CD8-positive, alpha-beta memory T cell (primary cell): Measurements from ENCODE around the gene BTBD3. TPM values are rescaled to one million over a fixed set of nuclear protein-coding genes. Genes with fewer than 3 reads are reported as not detected.

ENCODE experiments used
- CTCF ChIA-PET: fragments of 350-600 bp; sonication (Branson Sonifier 250); formaldehyde crosslinking; loops from one replicate; lab custom pipeline; 2021; ENCODE audit warnings: antibody characterized with exemption; lab: Charles Lee
- POLR2A ChIA-PET: fragments of 350-600 bp; sonication (Branson Sonifier 250); formaldehyde crosslinking; loops from one replicate; lab custom pipeline; 2021; ENCODE audit warnings: antibody characterized with exemption; lab: Charles Lee
- DNase-seq, 5 donors: peaks; one replicate each; pipeline versions ENCODE4 v3.0.0 to v3.0.0-alpha.2; 2020 to 2022; ENCODE audit warnings: mixed read lengths in 1 of 5
- H3K27ac ChIP-seq: one replicate; pipeline ENCODE4 v1.7.0; 2013; ENCODE audit warnings: low read depth, mild to moderate bottlenecking, low read length, moderate library complexity
- H3K27me3 ChIP-seq: 2 replicates; pipeline ENCODE4 v1.7.0; 2013; ENCODE audit warnings: low read length, mild to moderate bottlenecking; ENCODE audit not compliant: insufficient read depth, poor library complexity, severe bottlenecking
- H3K36me3 ChIP-seq: 2 replicates; pipeline ENCODE4 v1.7.0; 2013; ENCODE audit warnings: mild to moderate bottlenecking, low read length, moderate library complexity; ENCODE audit not compliant: insufficient read depth
- H3K4me1 ChIP-seq: 2 replicates; pipeline ENCODE4 v1.7.0; 2013; ENCODE audit warnings: mild to moderate bottlenecking, low read length, moderate library complexity; ENCODE audit not compliant: insufficient read depth
- H3K4me3 ChIP-seq: 2 replicates; pipeline ENCODE4 v1.7.0; 2013; ENCODE audit warnings: mild to moderate bottlenecking, low read length
- H3K9me3 ChIP-seq: 2 replicates; pipeline ENCODE4 v1.7.0; 2013; ENCODE audit warnings: mild to moderate bottlenecking, low read length
- H3K27ac Mint-ChIP-seq, 8 donors: one replicate each; pipeline ENCODE4 v1.8.0; 2020 to 2021; ENCODE audit warnings: mixed read lengths in 8 of 8, mild to moderate bottlenecking in 6 of 8, inconsistent platforms in 3 of 8, moderate library complexity in 3 of 8
- H3K27me3 Mint-ChIP-seq, 2 donors: one replicate each; pipeline ENCODE4 v1.8.0; 2020 to 2021; ENCODE audit warnings: mixed read lengths in 2 of 2, mild to moderate bottlenecking in 1 of 2, moderate library complexity in 1 of 2
- H3K36me3 Mint-ChIP-seq, 3 donors: one replicate each; pipeline ENCODE4 v1.8.0; 2020 to 2021; ENCODE audit warnings: mixed read lengths in 3 of 3, inconsistent platforms in 1 of 3, mild to moderate bottlenecking in 1 of 3
- H3K4me1 Mint-ChIP-seq, 3 donors: one replicate each; pipeline ENCODE4 v1.8.0; 2020 to 2021; ENCODE audit warnings: mixed read lengths in 3 of 3, inconsistent platforms in 1 of 3, mild to moderate bottlenecking in 1 of 3
- H3K4me3 Mint-ChIP-seq, 7 donors: one replicate each; pipeline ENCODE4 v1.8.0; 2020 to 2021; ENCODE audit warnings: mixed read lengths in 7 of 7, mild to moderate bottlenecking in 6 of 7, moderate library complexity in 4 of 7, inconsistent platforms in 2 of 7
- H3K9me3 Mint-ChIP-seq, 5 donors: one replicate each; pipeline ENCODE4 v1.8.0; 2020 to 2022; ENCODE audit warnings: mixed read lengths in 5 of 5, mild to moderate bottlenecking in 3 of 5, moderate library complexity in 2 of 5, inconsistent platforms in 1 of 5
- polyA plus RNA-seq: library from polyadenylated mRNA; unstranded; fragments of 300-500 nt; fragmentation: Illumina TruSeq; gene quantifications from one replicate; pipeline ENCODE4 v1.2.3, GENCODE V29; 2021
- total RNA-seq, 2 experiments: library from RNA; stranded (reverse); gene quantifications; one replicate each; pipeline ENCODE4 v1.2.3, GENCODE V29; 2021

The BTBD3 gene
- total and polyA plus RNA-seq, 3 experiments from 2014 or later: 0.18 to 0.80 (median 0.37) TPM

DNA sequence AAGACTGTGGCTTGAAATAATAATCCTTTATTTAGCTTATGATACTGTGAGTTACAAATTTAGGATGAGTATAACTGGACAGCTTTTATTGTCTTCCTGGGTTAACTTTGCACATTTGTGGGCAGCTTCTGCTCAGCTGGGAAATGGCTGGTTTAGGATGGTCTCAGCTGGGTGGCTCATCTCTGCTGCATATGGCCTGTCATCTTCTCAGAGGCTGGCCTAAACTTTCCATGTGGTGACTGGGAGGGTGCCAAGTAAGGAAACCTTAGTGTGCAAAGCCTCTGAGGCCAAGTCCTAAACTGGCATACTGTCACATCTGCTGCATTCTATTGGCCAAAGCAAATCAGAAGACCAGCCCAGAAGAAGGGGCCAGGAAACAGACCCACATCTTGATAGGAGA is 40.2 kb downstream of the BTBD3 start:
- no peaks in the 10 kb centered on the region for H3K27me3 Mint-ChIP-seq
- Histone ChIP-seq H3K27me3 (no peaks in the 10 kb centered on the region), H3K9me3 (no peaks in the 10 kb centered on the region), H3K36me3 (no peaks in the 10 kb centered on the region), H3K27ac (no peak overlapping the region), H3K4me3 (no peak overlapping the region), H3K4me1 (no peaks in the 10 kb centered on the region)
- ChIA-PET CTCF (no interaction called here), POLR2A (no interaction called here)
- H3K27ac Mint-ChIP-seq: no peak overlapping the region
- no peak overlapping the region for H3K4me3 Mint-ChIP-seq
- no peak for DNase-seq
- H3K36me3 Mint-ChIP-seq: no peaks in the 10 kb centered on the region
- peaks cover 8 to 25% (median 16%) of the 10 kb centered on the region in 5 donors for H3K9me3 Mint-ChIP-seq
- H3K4me1 Mint-ChIP-seq: no peaks in the 10 kb centered on the region

DNA sequence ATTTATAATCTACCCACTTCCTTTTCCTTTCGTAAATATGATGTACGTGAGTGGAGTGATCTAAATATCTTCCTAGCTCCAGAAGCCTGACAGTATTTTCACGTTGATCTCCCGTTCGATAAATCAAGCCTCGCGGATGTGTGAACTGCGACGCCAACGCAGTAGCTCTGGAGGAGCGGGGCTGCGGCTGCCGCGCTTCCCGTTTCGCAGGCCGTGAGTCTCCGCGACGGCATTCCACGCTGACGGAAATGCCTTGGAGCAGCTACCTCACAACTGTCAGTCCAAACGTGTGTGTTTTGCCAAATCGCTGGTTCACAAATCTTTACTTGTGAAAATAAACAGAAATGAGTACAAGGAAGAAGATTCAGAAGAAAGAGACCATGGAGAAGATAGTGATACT is 41.2 kb downstream of the BTBD3 start:
- Mint-ChIP-seq H3K27me3 (no peaks in the 10 kb centered on the region), H3K4me3 (no peak overlapping the region), H3K27ac (no peak overlapping the region), H3K36me3 (no peaks in the 10 kb centered on the region), H3K9me3 (peaks cover 6 to 26% (median 13%) of the 10 kb centered on the region in 5 donors), H3K4me1 (no peaks in the 10 kb centered on the region)
- no peak overlapping the region for H3K27ac ChIP-seq
- no peaks in the 10 kb centered on the region for H3K4me1 ChIP-seq
- CTCF ChIA-PET: no interaction called here
- H3K4me3 ChIP-seq: no peak overlapping the region
- H3K27me3 ChIP-seq: no peaks in the 10 kb centered on the region
- no peaks in the 10 kb centered on the region for H3K9me3 ChIP-seq
- no peaks in the 10 kb centered on the region for H3K36me3 ChIP-seq
- POLR2A ChIA-PET: no interaction called here
- no peak for DNase-seq

DNA sequence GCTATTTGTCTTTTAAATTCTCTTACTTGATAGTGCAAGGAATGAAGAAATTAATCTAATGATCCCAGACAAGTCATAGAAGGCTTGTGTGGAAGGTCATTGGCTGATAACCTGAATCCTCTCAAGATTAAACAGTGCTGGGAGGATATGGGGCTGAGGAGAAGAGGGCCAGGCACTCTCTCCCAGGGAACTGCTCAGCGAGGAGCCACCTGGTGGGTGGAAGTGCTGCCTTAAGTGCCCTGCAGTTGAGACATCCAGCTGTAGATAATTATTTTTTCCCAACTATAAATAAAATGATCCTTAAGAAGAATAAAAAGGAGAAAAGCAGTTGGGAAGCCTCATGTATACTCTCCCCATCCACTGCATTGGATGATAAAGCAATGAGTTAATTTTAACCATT is 47.9 kb downstream of the BTBD3 start:
- Mint-ChIP-seq H3K4me1 (no peaks in the 10 kb centered on the region), H3K27me3 (peaks cover 0 to 1% of the 10 kb centered on the region in 2 donors), H3K9me3 (peaks cover 0 to 8% (median 3%) of the 10 kb centered on the region in 5 donors), H3K27ac (no peak overlapping the region), H3K4me3 (no peak overlapping the region), H3K36me3 (no peaks in the 10 kb centered on the region)
- H3K4me1 ChIP-seq: no peaks in the 10 kb centered on the region
- H3K27ac ChIP-seq: no peak overlapping the region
- no peak for DNase-seq
- ChIA-PET CTCF (no interaction called here), POLR2A (no interaction called here)
- H3K9me3 ChIP-seq: no peaks in the 10 kb centered on the region
- no peak overlapping the region for H3K4me3 ChIP-seq
- H3K36me3 ChIP-seq: no peaks in the 10 kb centered on the region
- H3K27me3 ChIP-seq: no peaks in the 10 kb centered on the region

DNA sequence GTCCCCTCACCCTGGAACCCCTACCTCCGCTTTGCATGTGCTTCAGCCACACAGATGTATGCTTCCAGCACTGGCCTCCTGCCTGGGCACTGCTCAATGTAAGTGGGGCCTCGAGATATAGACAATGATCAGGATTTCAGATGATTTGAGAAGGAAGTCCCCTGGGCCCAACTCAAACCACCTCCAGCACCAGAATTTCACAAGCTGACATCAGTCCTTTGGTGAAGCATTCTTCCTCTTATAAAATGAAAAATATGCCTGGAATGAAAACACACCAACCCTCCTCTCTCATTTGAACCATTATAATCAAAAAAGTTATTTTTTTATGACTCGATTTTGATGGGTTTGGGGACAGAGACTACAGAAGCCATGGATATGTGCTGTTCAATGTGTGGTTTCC is 48.5 kb downstream of the BTBD3 start:
- H3K4me3 ChIP-seq: no peak overlapping the region
- ChIA-PET POLR2A (no interaction called here), CTCF (no interaction called here)
- Mint-ChIP-seq H3K4me1 (no peaks in the 10 kb centered on the region), H3K27ac (no peak overlapping the region), H3K27me3 (peaks cover 0 to 1% of the 10 kb centered on the region in 2 donors), H3K9me3 (peaks cover 0 to 8% (median 3%) of the 10 kb centered on the region in 5 donors), H3K36me3 (no peaks in the 10 kb centered on the region), H3K4me3 (no peak overlapping the region)
- no peak for DNase-seq
- H3K27me3 ChIP-seq: no peaks in the 10 kb centered on the region
- H3K4me1 ChIP-seq: no peaks in the 10 kb centered on the region
- no peaks in the 10 kb centered on the region for H3K36me3 ChIP-seq
- no peak overlapping the region for H3K27ac ChIP-seq
- no peaks in the 10 kb centered on the region for H3K9me3 ChIP-seq

DNA sequence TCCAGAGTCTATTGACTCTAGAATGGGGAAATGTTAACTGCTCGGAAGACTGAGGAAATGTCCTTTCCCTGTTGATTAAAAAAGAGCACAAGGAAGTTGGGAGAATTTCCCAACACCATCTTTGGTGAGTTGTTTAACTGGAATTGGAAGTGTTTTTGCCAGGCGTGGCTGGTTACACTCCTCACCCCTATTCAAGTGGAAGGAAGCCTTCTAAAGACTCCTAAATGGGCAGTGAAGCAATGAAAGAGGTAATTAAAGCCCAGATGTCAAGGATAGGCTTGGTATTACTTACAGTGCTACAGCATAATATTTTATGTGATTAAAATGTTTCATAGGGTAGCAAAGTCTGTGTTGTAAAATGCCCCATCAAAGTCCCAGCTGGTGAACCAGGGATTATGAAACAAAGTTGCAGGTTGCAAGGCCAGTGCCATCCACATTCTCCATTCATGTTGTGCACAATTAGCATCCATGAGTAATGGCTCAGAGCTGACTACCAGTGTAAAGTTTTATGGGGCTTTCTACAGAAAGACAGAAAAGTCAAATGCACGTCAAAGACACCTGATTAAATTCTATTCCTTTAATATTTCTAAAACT is 52.6 kb downstream of the BTBD3 start:
- peaks cover 8 to 9% (median 8%) of the 10 kb centered on the region in 5 donors for H3K9me3 Mint-ChIP-seq
- Histone ChIP-seq H3K27me3 (no peaks in the 10 kb centered on the region), H3K27ac (no peak overlapping the region), H3K4me3 (no peak overlapping the region), H3K36me3 (no peaks in the 10 kb centered on the region), H3K4me1 (no peaks in the 10 kb centered on the region), H3K9me3 (no peaks in the 10 kb centered on the region)
- H3K36me3 Mint-ChIP-seq: no peaks in the 10 kb centered on the region
- no peak overlapping the region for H3K4me3 Mint-ChIP-seq
- POLR2A ChIA-PET: no interaction called here
- CTCF ChIA-PET: no interaction called here
- H3K27ac Mint-ChIP-seq: no peak overlapping the region
- no peaks in the 10 kb centered on the region for H3K4me1 Mint-ChIP-seq
- H3K27me3 Mint-ChIP-seq: peaks cover 0 to 1% of the 10 kb centered on the region in 2 donors
- no peak for DNase-seq

DNA sequence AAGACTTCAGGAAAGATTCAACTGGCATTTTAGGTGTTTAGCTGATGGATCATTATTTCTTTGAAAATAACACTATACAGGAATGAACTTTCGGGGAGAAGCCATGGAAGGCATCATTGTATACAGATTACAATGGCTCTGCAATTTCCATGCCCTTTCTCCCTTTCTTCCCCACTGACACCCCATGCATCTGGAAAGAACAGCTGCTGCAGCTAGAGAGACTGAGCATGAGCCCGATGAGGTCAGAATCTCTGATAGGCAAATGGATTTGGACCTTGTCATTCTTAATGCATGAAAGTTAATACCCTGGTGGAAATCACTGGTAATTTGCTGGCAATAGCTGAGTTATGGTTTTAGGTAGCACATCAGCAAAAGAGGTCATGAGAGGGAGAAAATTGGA is 54.8 kb downstream of the BTBD3 start:
- Histone ChIP-seq H3K4me3 (no peak overlapping the region), H3K9me3 (no peaks in the 10 kb centered on the region), H3K4me1 (no peaks in the 10 kb centered on the region), H3K27ac (no peak overlapping the region), H3K27me3 (no peaks in the 10 kb centered on the region), H3K36me3 (no peaks in the 10 kb centered on the region)
- H3K4me1 Mint-ChIP-seq: no peaks in the 10 kb centered on the region
- no peak for DNase-seq
- POLR2A ChIA-PET: no interaction called here
- no peak overlapping the region for H3K4me3 Mint-ChIP-seq
- no peak overlapping the region for H3K27ac Mint-ChIP-seq
- H3K36me3 Mint-ChIP-seq: no peaks in the 10 kb centered on the region
- H3K9me3 Mint-ChIP-seq: peaks cover 3 to 9% (median 8%) of the 10 kb centered on the region in 5 donors
- H3K27me3 Mint-ChIP-seq: peaks cover 0 to 1% of the 10 kb centered on the region in 2 donors
- CTCF ChIA-PET: no interaction called here
